ENCODE data around the gene PER3.

GRCh38 chr1:7845761-7846160 lies 61.7 kb downstream of the PER3 start:
- TF ChIP-seq CTCF (conservative IDR thresholded peaks at IDR 0.05 in 1 of 2, IDR thresholded peaks at IDR 0.05 in 1 of 2; ENCODE audit: low read depth in 1 of 2, low read length in 2 of 2) (no peak), EZH2 (IDR thresholded peaks at IDR 0.05; ENCODE audit: low read length, missing control alignments) (no peak)

All from fibroblast of lung (primary cell).